GM23338 (cell line): ENCODE results near the gene MIEN1. TPM values are rescaled to one million over a fixed set of nuclear protein-coding genes. Genes with fewer than 3 reads are reported as not detected.

Experiments used
- ATAC-seq: fragments of 200-7000 bp; cut with Tn5 transposase; 3 replicates; pipeline ENCODE4 v1.9.1; 2020
- DNase-seq: peaks from one replicate; pipeline ENCODE4 v3.0.0-alpha.2; 2015; ENCODE audit warnings: low spot score
- H2AFZ ChIP-seq: fragments of 200-600 bp; sonication (generic); 2 replicates; pipeline ENCODE4 v1.8.0; 2016; ENCODE audit warnings: antibody characterized with exemption, mild to moderate bottlenecking, moderate library complexity
- H3F3A ChIP-seq: fragments of 200-600 bp; sonication (generic); replicated peaks from 2 replicates; pipeline ENCODE4 v1.8.0; 2017; ENCODE audit warnings: antibody characterized with exemption, mixed run types, low read depth
- H3K27ac ChIP-seq: fragments of 200-600 bp; sonication (generic); 2 replicates; pipeline ENCODE4 v1.6.1; 2016; ENCODE audit warnings: low read depth
- H3K27me3 ChIP-seq: fragments of 200-600 bp; sonication (generic); 2 replicates; pipeline ENCODE4 v1.8.0; 2016; ENCODE audit warnings: mild to moderate bottlenecking, mixed run types, moderate library complexity; ENCODE audit not compliant: insufficient read depth
- H3K36me3 ChIP-seq: fragments of 200-600 bp; sonication (generic); 2 replicates; pipeline ENCODE4 v1.8.0; 2016; ENCODE audit warnings: mild to moderate bottlenecking; ENCODE audit not compliant: insufficient read depth
- H3K4me1 ChIP-seq: fragments of 200-600 bp; sonication (generic); 2 replicates; pipeline ENCODE4 v1.8.0; 2016; ENCODE audit warnings: mild to moderate bottlenecking, moderate library complexity; ENCODE audit not compliant: insufficient read depth
- H3K4me2 ChIP-seq: fragments of 200-600 bp; sonication (generic); 2 replicates; pipeline ENCODE4 v1.7.1; 2017; ENCODE audit warnings: mixed run types
- H3K4me3 ChIP-seq: fragments of 200-600 bp; sonication (generic); 2 replicates; pipeline ENCODE4 v1.6.1; 2016; ENCODE audit warnings: mixed run types
- H3K79me2 ChIP-seq: fragments of 200-600 bp; sonication (generic); replicated peaks from 2 replicates; pipeline ENCODE4 v1.8.0; 2017; ENCODE audit warnings: mild to moderate bottlenecking; ENCODE audit not compliant: insufficient read depth
- H3K9me2 ChIP-seq: fragments of 200-600 bp; sonication (generic); 2 replicates; pipeline ENCODE4 v1.8.0; 2017; ENCODE audit not compliant: insufficient read depth
- H4K20me1 ChIP-seq: fragments of 200-600 bp; sonication (generic); replicated peaks from 2 replicates; pipeline ENCODE4 v1.8.0; 2017; ENCODE audit warnings: mild to moderate bottlenecking; ENCODE audit not compliant: insufficient read depth
- H3K27ac Mint-ChIP-seq: 2 replicates; pipeline ENCODE4 v1.8.0; 2020; ENCODE audit warnings: inconsistent platforms, mild to moderate bottlenecking, moderate library complexity, mixed read lengths
- H3K27me3 Mint-ChIP-seq: 3 replicates; pipeline ENCODE4 v1.8.0; 2022; ENCODE audit warnings: low read depth, mild to moderate bottlenecking, moderate library complexity, mixed read lengths, inconsistent platforms; ENCODE audit not compliant: insufficient read depth, poor library complexity
- H3K36me3 Mint-ChIP-seq: 3 replicates; pipeline ENCODE4 v1.8.0; 2021; ENCODE audit warnings: low read depth, mild to moderate bottlenecking, inconsistent platforms, moderate library complexity, mixed read lengths
- H3K4me1 Mint-ChIP-seq: 3 replicates; pipeline ENCODE4 v1.8.0; 2020; ENCODE audit warnings: mild to moderate bottlenecking, inconsistent platforms, mixed read lengths
- H3K4me3 Mint-ChIP-seq: 3 replicates; pipeline ENCODE4 v1.8.0; 2021; ENCODE audit warnings: moderate library complexity, mild to moderate bottlenecking, inconsistent platforms, mixed read lengths
- H3K9me3 Mint-ChIP-seq: 3 replicates; pipeline ENCODE4 v1.8.0; 2020; ENCODE audit warnings: moderate library complexity, mild to moderate bottlenecking, inconsistent platforms, mixed read lengths
- EZH2phosphoT487 ChIP-seq: fragments of 200-600 bp; sonication (generic); IDR thresholded peaks from one replicate; pipeline ENCODE4 v1.8.1; 2018; ENCODE audit warnings: antibody characterized with exemption; ENCODE audit not compliant: unreplicated experiment
- NANOG ChIP-seq: IDR thresholded peaks from 2 replicates; pipeline ENCODE4 v1.6.1; 2016; ENCODE audit warnings: antibody characterized with exemption, borderline replicate concordance
- STAT1 ChIP-seq: IDR thresholded peaks from one replicate; pipeline ENCODE4 v1.6.1; 2016; ENCODE audit warnings: antibody characterized with exemption; ENCODE audit not compliant: unreplicated experiment
- ZNF114 ChIP-seq: fragments of 250-450 bp; sonication (Bioruptor Pico); IDR thresholded peaks from 2 replicates; pipeline ENCODE4 v1.5.0; 2020; ENCODE audit warnings: mild to moderate bottlenecking, moderate library complexity
- ZNF331 ChIP-seq: fragments of 250-450 bp; sonication (Bioruptor Pico); IDR thresholded peaks from 2 replicates; pipeline ENCODE4 v1.5.0; 2020; ENCODE audit warnings: low read depth, mild to moderate bottlenecking, moderate library complexity
- polyA plus RNA-seq: library from polyadenylated mRNA; unstranded; fragments of >200 nt; fragmentation: Nextera tagmentation; extraction: Ambion mirVana; gene quantifications from 2 replicates; pipeline ENCODE4 v1.2.1, GENCODE V29; 2016
- total RNA-seq: library from RNA; depleted of rRNA; stranded (reverse); fragments of >200 nt; shearing (Covaris generic); gene quantifications from 2 replicates; pipeline ENCODE4 v1.2.3, GENCODE V29; 2014
- TF ChIP-seq, protein P1 (sequence below), 2 experiments: fragments of 200-600 bp in 1 of 2; sonication (generic) in 1 of 2; conservative IDR thresholded peaks; 2 replicates each; pipeline versions ENCODE4 v1.5.1 to v1.6.1; 2016 to 2017; ENCODE audit warnings: antibody characterized with exemption in 2 of 2, low read depth in 2 of 2, mild to moderate bottlenecking in 2 of 2, moderate library complexity in 1 of 2
- TF ChIP-seq, protein P2 (sequence below): fragments of 250-450 bp; sonication (Bioruptor Pico); IDR thresholded peaks from 2 replicates; pipeline ENCODE4 v1.5.0; 2020; ENCODE audit warnings: mild to moderate bottlenecking, moderate library complexity
- TF ChIP-seq, protein P3 (sequence below): IDR thresholded peaks from 2 replicates; pipeline ENCODE4 v1.6.1; 2016; ENCODE audit warnings: antibody characterized with exemption

MIEN1 gene
- total and polyA plus RNA-seq, 2 experiments from 2014 or later, result 37.1 to 91.8 TPM

DNA sequence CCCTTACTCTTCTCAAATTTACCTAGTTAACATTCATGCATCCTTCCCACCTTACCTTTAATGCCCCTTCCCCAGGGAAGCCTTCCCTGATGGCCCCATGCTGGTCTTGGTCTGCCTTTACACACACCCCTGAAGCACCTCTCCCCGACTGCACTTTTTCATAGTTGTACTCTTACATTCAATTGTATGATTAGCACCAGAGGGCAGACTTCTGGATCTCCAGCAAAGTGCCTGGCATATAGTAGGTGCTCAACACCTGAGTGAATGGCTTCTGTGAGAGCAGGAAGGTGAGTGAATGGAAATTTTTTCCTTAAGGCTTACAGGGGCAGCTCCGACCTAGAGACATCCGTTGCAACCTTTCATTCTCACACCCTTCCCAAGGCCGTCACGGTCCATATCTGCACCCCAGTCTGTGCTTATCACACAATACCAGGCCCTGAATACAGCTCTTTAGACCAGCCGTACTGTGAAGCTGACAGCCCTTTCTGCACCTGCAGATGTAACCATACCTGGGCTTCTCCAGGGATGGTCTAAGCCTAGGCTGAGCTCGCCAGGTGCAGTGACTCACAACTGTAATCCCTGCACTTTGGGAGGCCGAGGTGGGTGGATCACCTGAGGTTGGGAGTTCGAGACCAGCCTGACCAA, 46.9 kb downstream of the MIEN1 start:
- H3K36me3 ChIP-seq, result no peaks in the 10 kb centered on the region
- no peak for DNase-seq
- H3K4me3 ChIP-seq, result no peak overlapping the region
- Mint-ChIP-seq H3K36me3 (peaks cover 41% of the 10 kb centered on the region), H3K9me3 (no peaks in the 10 kb centered on the region), H3K4me3 (no peak overlapping the region; the same call in 2 of the 3 replicates), H3K27me3 (peaks cover 13% of the 10 kb centered on the region), H3K27ac (no peak overlapping the region), H3K4me1 (peaks cover 21% of the 10 kb centered on the region)
- no peak overlapping the region for H2AFZ ChIP-seq
- peaks cover 14% of the 10 kb centered on the region for H3F3A ChIP-seq
- peaks cover 11% of the 10 kb centered on the region for H3K4me1 ChIP-seq
- no peak overlapping the region for H3K27ac ChIP-seq
- no peaks in the 10 kb centered on the region for H3K79me2 ChIP-seq
- no peaks in the 10 kb centered on the region for H4K20me1 ChIP-seq
- no peak for TF ChIP-seq NANOG
- no peak for TF ChIP-seq ZNF114 (CRISPR knock-in tag)
- no peaks in the 10 kb centered on the region for H3K27me3 ChIP-seq
- no peaks in the 10 kb centered on the region; the same call in 1 of the 2 replicates for H3K9me2 ChIP-seq
- H3K4me2 ChIP-seq, result no peak overlapping the region
- ATAC-seq, result no peak

DNA sequence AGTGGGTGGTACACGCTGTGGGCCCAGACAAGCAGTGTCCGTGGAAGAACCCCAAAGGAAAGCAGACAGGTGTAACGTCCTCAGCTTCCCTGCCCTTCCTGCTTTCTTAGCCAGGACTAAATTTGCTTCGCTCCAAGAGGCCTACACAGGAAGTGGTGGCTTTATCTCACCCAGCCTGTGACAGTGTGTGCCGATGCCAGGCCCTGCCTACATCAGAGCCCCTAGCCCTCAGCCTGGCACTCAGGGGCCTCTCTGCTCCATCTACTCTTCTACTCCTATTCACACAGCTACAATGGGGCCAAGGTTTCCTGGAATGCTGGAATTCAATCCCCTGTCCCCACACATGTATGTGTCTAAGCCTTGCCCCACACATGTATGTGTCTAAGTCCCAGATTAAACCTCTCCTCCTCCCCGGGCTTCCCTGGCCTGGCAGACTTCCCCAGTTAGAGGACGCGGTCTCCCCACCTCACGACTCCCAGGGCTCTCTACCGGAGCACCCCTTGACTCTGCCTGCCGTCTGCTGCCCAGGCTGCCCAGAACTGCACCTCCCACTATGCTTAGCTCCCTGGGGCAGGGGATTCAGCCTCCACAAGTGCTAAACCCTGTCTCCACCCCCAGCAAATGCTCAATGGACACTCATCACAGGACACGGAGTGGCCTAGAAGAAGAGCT, 50.7 kb downstream of the MIEN1 start:
- ATAC-seq (no peak), DNase-seq (no peak)
- Histone ChIP-seq H3K4me1 (0 out of 2 replicates have a peak, but pooled peaks cover 5% of the 10 kb centered on the region), H3F3A (no peaks in the 10 kb centered on the region), H3K27ac (no peak overlapping the region), H3K9me2 (no peaks in the 10 kb centered on the region), H3K79me2 (no peaks in the 10 kb centered on the region), H3K4me2 (no peak overlapping the region), H3K4me3 (no peak overlapping the region), H3K27me3 (no peaks in the 10 kb centered on the region), H4K20me1 (no peaks in the 10 kb centered on the region), H2AFZ (no peak overlapping the region), H3K36me3 (no peaks in the 10 kb centered on the region)
- Mint-ChIP-seq H3K27ac (peak overlapping the region; percentile 27; the same call in 1 of the 2 replicates), H3K4me1 (peaks cover 32% of the 10 kb centered on the region), H3K36me3 (peaks cover 34% of the 10 kb centered on the region), H3K9me3 (no peaks in the 10 kb centered on the region), H3K27me3 (peaks cover 21% of the 10 kb centered on the region), H3K4me3 (no peak overlapping the region)
- TF ChIP-seq EZH2phosphoT487 (no peak), NANOG (no peak), STAT1 (no peak), ZNF331 (no peak), ZNF114 (CRISPR knock-in tag) (no peak)
- TF ChIP-seq, protein P1, sequence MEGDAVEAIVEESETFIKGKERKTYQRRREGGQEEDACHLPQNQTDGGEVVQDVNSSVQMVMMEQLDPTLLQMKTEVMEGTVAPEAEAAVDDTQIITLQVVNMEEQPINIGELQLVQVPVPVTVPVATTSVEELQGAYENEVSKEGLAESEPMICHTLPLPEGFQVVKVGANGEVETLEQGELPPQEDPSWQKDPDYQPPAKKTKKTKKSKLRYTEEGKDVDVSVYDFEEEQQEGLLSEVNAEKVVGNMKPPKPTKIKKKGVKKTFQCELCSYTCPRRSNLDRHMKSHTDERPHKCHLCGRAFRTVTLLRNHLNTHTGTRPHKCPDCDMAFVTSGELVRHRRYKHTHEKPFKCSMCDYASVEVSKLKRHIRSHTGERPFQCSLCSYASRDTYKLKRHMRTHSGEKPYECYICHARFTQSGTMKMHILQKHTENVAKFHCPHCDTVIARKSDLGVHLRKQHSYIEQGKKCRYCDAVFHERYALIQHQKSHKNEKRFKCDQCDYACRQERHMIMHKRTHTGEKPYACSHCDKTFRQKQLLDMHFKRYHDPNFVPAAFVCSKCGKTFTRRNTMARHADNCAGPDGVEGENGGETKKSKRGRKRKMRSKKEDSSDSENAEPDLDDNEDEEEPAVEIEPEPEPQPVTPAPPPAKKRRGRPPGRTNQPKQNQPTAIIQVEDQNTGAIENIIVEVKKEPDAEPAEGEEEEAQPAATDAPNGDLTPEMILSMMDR (conservative IDR thresholded peaks at IDR 0.05; ENCODE audit: low read depth in 2 of 2), result no peak
- TF ChIP-seq, protein P2, sequence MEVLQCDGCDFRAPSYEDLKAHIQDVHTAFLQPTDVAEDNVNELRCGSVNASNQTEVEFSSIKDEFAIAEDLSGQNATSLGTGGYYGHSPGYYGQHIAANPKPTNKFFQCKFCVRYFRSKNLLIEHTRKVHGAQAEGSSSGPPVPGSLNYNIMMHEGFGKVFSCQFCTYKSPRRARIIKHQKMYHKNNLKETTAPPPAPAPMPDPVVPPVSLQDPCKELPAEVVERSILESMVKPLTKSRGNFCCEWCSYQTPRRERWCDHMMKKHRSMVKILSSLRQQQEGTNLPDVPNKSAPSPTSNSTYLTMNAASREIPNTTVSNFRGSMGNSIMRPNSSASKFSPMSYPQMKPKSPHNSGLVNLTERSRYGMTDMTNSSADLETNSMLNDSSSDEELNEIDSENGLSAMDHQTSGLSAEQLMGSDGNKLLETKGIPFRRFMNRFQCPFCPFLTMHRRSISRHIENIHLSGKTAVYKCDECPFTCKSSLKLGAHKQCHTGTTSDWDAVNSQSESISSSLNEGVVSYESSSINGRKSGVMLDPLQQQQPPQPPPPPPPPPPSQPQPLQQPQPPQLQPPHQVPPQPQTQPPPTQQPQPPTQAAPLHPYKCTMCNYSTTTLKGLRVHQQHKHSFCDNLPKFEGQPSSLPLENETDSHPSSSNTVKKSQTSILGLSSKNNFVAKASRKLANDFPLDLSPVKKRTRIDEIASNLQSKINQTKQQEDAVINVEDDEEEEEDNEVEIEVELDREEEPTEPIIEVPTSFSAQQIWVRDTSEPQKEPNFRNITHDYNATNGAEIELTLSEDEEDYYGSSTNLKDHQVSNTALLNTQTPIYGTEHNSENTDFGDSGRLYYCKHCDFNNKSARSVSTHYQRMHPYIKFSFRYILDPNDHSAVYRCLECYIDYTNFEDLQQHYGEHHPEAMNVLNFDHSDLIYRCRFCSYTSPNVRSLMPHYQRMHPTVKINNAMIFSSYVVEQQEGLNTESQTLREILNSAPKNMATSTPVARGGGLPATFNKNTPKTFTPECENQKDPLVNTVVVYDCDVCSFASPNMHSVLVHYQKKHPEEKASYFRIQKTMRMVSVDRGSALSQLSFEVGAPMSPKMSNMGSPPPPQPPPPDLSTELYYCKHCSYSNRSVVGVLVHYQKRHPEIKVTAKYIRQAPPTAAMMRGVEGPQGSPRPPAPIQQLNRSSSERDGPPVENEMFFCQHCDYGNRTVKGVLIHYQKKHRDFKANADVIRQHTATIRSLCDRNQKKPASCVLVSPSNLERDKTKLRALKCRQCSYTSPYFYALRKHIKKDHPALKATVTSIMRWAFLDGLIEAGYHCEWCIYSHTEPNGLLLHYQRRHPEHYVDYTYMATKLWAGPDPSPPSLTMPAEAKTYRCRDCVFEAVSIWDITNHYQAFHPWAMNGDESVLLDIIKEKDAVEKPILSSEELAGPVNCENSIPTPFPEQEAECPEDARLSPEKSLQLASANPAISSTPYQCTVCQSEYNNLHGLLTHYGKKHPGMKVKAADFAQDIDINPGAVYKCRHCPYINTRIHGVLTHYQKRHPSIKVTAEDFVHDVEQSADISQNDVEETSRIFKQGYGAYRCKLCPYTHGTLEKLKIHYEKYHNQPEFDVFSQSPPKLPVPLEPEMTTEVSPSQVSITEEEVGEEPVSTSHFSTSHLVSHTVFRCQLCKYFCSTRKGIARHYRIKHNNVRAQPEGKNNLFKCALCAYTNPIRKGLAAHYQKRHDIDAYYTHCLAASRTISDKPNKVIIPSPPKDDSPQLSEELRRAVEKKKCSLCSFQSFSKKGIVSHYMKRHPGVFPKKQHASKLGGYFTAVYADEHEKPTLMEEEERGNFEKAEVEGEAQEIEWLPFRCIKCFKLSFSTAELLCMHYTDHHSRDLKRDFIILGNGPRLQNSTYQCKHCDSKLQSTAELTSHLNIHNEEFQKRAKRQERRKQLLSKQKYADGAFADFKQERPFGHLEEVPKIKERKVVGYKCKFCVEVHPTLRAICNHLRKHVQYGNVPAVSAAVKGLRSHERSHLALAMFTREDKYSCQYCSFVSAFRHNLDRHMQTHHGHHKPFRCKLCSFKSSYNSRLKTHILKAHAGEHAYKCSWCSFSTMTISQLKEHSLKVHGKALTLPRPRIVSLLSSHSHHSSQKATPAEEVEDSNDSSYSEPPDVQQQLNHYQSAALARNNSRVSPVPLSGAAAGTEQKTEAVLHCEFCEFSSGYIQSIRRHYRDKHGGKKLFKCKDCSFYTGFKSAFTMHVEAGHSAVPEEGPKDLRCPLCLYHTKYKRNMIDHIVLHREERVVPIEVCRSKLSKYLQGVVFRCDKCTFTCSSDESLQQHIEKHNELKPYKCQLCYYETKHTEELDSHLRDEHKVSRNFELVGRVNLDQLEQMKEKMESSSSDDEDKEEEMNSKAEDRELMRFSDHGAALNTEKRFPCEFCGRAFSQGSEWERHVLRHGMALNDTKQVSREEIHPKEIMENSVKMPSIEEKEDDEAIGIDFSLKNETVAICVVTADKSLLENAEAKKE, result no peak
- TF ChIP-seq, protein P3, sequence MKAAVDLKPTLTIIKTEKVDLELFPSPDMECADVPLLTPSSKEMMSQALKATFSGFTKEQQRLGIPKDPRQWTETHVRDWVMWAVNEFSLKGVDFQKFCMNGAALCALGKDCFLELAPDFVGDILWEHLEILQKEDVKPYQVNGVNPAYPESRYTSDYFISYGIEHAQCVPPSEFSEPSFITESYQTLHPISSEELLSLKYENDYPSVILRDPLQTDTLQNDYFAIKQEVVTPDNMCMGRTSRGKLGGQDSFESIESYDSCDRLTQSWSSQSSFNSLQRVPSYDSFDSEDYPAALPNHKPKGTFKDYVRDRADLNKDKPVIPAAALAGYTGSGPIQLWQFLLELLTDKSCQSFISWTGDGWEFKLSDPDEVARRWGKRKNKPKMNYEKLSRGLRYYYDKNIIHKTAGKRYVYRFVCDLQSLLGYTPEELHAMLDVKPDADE, result no peak
